Epithelial cell of prostate (primary cell): Measurements from ENCODE around the gene APP.
A peak's percentile ranks its signal among the peaks of the same experiment; 100 is the strongest.

ENCODE experiments used
- DNase-seq: peaks from one replicate; pipeline ENCODE4 v3.0.0-alpha.2; 2011; ENCODE audit warnings: low read depth, low spot score
- H3K27ac ChIP-seq: fragments of 450-650 bp; 2 replicates; pipeline ENCODE4 v1.5.1; 2017; ENCODE audit warnings: mild to moderate bottlenecking

APP gene

GRCh38 chr21:25995278-25995677 is 175.3 kb downstream of the APP start:
- no peak for DNase-seq
- H3K27ac ChIP-seq, result no peak overlapping the region

GRCh38 chr21:25994758-25995163 is 175.8 kb downstream of the APP start:
- DNase-seq, result no peak
- H3K27ac ChIP-seq, result no peak overlapping the region

- no peak overlapping the region for H3K27ac ChIP-seq
- no peak for DNase-seq
Measured at GRCh38 chr21:25988738-25989137, 181.8 kb downstream of the APP start.

GRCh38 chr21:25987531-25987930 is 183.0 kb downstream of the APP start:
- H3K27ac ChIP-seq, result no peak overlapping the region
- DNase-seq, result no peak

- no peak overlapping the region for H3K27ac ChIP-seq
- DNase-seq, result no peak
Measured at GRCh38 chr21:25986928-25987327, 183.6 kb downstream of the APP start.

- DNase-seq, result no peak
- no peak overlapping the region for H3K27ac ChIP-seq
Measured at GRCh38 chr21:25985990-25986389, 184.6 kb downstream of the APP start.

GRCh38 chr21:25984538-25984937 is 186.0 kb downstream of the APP start:
- no peak for DNase-seq
- no peak overlapping the region for H3K27ac ChIP-seq

- no peak overlapping the region for H3K27ac ChIP-seq
- DNase-seq, result no peak
Measured at GRCh38 chr21:25983745-25984144, 186.8 kb downstream of the APP start.

GRCh38 chr21:25980710-25981109 is 189.9 kb downstream of the APP start:
- peak; percentile 84 for DNase-seq
- H3K27ac ChIP-seq, result peak overlapping the region; percentile 50

GRCh38 chr21:25979845-25980616 is 190.5 kb downstream of the APP start:
- no peak for DNase-seq
- H3K27ac ChIP-seq, result peak overlapping the region; percentile 50

GRCh38 chr21:25977068-25977611 is 193.4 kb downstream of the APP start:
- no peak for DNase-seq
- H3K27ac ChIP-seq, result no peak overlapping the region

- H3K27ac ChIP-seq, result no peak overlapping the region
- no peak for DNase-seq
Measured at GRCh38 chr21:25974964-25975363, 195.6 kb downstream of the APP start.

GRCh38 chr21:25970254-25970930 is 200.2 kb downstream of the APP start:
- DNase-seq, result no peak
- no peak overlapping the region for H3K27ac ChIP-seq

GRCh38 chr21:25967901-25968438 is 202.6 kb downstream of the APP start:
- H3K27ac ChIP-seq, result peak overlapping the region; percentile 68

GRCh38 chr21:25967181-25967900 is 203.2 kb downstream of the APP start:
- no peak for DNase-seq
- H3K27ac ChIP-seq, result peak overlapping the region; percentile 68

More at GRCh38 chr21:25967901-25968438, 202.6 kb downstream of the APP start:
- DNase-seq, result no peak

- no peak for DNase-seq
- peak overlapping the region; percentile 68 for H3K27ac ChIP-seq
Measured at GRCh38 chr21:25965951-25966707, 204.4 kb downstream of the APP start.

- no peak for DNase-seq
- peak overlapping the region; percentile 68 for H3K27ac ChIP-seq
Measured at GRCh38 chr21:25964926-25965325, 205.6 kb downstream of the APP start.

GRCh38 chr21:25964015-25964414 is 206.6 kb downstream of the APP start:
- H3K27ac ChIP-seq, result peak overlapping the region; percentile 68
- DNase-seq, result no peak

GRCh38 chr21:25963181-25963580 is 207.4 kb downstream of the APP start:
- DNase-seq, result no peak
- peak overlapping the region; percentile 68 for H3K27ac ChIP-seq

GRCh38 chr21:25961042-25961441 is 209.5 kb downstream of the APP start:
- H3K27ac ChIP-seq, result no peak overlapping the region
- no peak for DNase-seq
